Neural crest cell (in vitro differentiated cells): ENCODE results near the gene KRT81. TPM values are rescaled to one million over a fixed set of nuclear protein-coding genes. Genes with fewer than 3 reads are reported as not detected.

Source experiments
- DNase-seq: peaks from one replicate; pipeline ENCODE4 v3.0.0; 2021; ENCODE audit warnings: low read depth, mixed read lengths, low spot score
- H3K27ac Mint-ChIP-seq: one replicate; pipeline ENCODE4 v1.8.0; 2021; ENCODE audit warnings: mild to moderate bottlenecking, mixed read lengths; ENCODE audit not compliant: unreplicated experiment
- H3K27me3 Mint-ChIP-seq: 2 replicates; pipeline ENCODE4 v1.8.0; 2021; ENCODE audit warnings: low read depth, mild to moderate bottlenecking, mixed read lengths
- H3K36me3 Mint-ChIP-seq: 2 replicates; pipeline ENCODE4 v1.8.0; 2021; ENCODE audit warnings: low read depth, mild to moderate bottlenecking, mixed read lengths
- H3K4me1 Mint-ChIP-seq: 2 replicates; pipeline ENCODE4 v1.8.0; 2021; ENCODE audit warnings: mixed read lengths
- H3K4me3 Mint-ChIP-seq: one replicate; pipeline ENCODE4 v1.8.0; 2021; ENCODE audit warnings: mild to moderate bottlenecking, mixed read lengths
- H3K9me3 Mint-ChIP-seq: 2 replicates; pipeline ENCODE4 v1.8.0; 2021; ENCODE audit warnings: mixed read lengths
- total RNA-seq: library from RNA; stranded (reverse); gene quantifications from 2 replicates; pipeline ENCODE4 v1.2.1, GENCODE V29; 2021
- TF ChIP-seq, protein P1 (sequence below): fragments of 200-600 bp; sonication (generic); conservative IDR thresholded peaks from 2 replicates; pipeline ENCODE4 v1.5.0; 2021; ENCODE audit warnings: antibody characterized with exemption, mild to moderate bottlenecking

KRT81 gene
- total RNA-seq, 1 donor from 2014 or later, result not detected

DNA sequence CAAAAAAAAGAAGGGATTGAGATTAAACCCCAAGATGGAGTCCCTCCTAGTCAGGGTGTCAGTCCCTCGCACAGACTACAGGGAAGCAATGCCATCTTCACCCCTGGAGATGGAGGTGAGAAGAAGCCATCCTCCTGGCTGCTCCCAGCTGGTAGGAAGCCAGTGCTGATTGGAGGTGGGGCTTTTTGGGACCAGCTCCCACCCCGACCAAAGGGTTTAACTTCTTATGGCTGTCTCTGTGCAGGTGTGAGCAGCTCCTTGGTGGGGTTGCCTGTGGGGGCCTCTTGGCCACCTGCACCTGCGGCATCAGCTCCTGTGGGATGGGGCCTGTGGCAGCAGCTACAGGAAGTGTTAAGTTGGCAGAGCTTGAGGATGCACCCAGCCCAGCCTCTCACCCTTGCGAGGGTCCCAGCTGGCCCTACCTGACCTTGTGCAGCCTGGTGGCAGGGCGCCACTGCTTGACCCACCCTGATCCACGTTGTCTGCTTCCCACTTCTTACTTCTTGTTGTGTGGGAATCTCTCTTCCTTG, 20.7 kb downstream of the KRT81 start:
- no peak for DNase-seq

DNA sequence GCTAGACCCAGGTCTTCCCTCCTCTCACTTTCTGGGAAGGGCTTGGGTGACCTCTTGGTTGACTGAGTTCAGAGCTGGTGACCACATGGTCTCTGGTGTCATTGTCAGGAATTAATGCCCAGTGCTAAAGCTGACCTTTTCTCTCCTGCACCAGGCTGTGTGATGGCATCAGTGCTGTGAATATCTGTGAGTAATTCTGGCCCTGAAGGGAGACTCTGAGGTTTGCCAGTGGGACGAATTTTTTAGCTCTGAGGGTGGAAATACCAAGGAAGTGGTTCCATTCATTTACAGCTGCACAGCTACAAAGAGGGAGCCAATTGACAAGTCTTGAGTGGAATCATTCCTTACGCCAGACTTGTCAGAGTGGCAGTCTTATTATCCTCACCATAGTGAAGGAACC, 23.1 kb downstream of the KRT81 start:
- Mint-ChIP-seq H3K27me3 (peaks cover 3% of the 10 kb centered on the region), H3K4me3 (no peak overlapping the region), H3K9me3 (no peaks in the 10 kb centered on the region), H3K36me3 (no peaks in the 10 kb centered on the region), H3K4me1 (peaks cover 6% of the 10 kb centered on the region), H3K27ac (no peak overlapping the region)
- no peak for DNase-seq
- TF ChIP-seq, protein P1, sequence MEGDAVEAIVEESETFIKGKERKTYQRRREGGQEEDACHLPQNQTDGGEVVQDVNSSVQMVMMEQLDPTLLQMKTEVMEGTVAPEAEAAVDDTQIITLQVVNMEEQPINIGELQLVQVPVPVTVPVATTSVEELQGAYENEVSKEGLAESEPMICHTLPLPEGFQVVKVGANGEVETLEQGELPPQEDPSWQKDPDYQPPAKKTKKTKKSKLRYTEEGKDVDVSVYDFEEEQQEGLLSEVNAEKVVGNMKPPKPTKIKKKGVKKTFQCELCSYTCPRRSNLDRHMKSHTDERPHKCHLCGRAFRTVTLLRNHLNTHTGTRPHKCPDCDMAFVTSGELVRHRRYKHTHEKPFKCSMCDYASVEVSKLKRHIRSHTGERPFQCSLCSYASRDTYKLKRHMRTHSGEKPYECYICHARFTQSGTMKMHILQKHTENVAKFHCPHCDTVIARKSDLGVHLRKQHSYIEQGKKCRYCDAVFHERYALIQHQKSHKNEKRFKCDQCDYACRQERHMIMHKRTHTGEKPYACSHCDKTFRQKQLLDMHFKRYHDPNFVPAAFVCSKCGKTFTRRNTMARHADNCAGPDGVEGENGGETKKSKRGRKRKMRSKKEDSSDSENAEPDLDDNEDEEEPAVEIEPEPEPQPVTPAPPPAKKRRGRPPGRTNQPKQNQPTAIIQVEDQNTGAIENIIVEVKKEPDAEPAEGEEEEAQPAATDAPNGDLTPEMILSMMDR, result no peak

More for the DNA sequence above, 20.7 kb downstream of the KRT81 start:
- Mint-ChIP-seq H3K9me3 (no peaks in the 10 kb centered on the region), H3K36me3 (no peaks in the 10 kb centered on the region), H3K4me1 (peaks cover 9% of the 10 kb centered on the region), H3K4me3 (no peak overlapping the region), H3K27ac (no peak overlapping the region), H3K27me3 (peaks cover 13% of the 10 kb centered on the region)
- TF ChIP-seq, protein P1, result no peak

DNA sequence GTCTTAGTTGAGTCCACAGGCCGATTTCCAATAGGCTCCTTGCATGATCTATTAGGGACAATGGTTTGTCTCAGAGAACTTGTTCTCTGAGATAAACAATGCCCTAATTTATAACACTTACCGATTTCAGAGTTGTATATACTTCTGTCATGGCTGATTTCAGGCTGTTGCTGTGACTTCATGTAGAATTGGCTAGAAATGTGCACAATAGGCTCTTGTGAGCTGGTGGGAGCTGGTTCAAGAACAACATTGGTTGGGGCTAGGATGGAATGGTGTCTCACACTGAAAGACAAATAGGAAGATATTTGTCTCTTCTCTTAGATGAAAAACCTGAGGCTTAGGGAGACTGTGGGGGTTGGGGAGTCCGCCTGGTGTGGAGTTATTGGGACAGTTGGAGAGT, 23.6 kb downstream of the KRT81 start:
- Mint-ChIP-seq H3K4me1 (peaks cover 6% of the 10 kb centered on the region), H3K36me3 (no peaks in the 10 kb centered on the region), H3K27ac (no peak overlapping the region)

DNA sequence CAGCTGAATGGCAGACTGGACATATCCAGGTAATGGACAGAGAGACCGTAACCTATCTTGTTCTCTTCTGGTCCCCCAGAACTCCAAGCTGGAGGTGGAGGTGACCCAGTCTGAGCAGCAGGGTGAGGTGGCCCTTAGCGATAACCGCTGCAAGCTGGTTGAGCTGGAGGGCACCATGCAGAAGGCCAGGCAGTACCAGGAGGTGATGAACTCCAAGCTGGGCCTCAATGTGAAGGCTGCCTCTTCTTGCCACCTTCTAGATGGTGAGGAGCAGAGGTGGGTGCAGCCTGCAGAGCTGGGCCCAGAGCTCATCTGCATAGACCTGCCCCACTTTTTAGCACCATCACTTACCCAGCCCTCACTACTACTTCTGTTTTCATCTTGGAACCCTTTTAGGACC, 24.1 kb downstream of the KRT81 start:
- TF ChIP-seq, protein P1, result no peak
- DNase-seq, result no peak
- Mint-ChIP-seq H3K4me1 (peaks cover 6% of the 10 kb centered on the region), H3K9me3 (peaks cover 4% of the 10 kb centered on the region), H3K27me3 (peaks cover 5% of the 10 kb centered on the region), H3K27ac (no peak overlapping the region), H3K4me3 (no peak overlapping the region), H3K36me3 (no peaks in the 10 kb centered on the region)

More for the DNA sequence above, 23.6 kb downstream of the KRT81 start:
- peaks cover 2% of the 10 kb centered on the region for H3K9me3 Mint-ChIP-seq
- TF ChIP-seq, protein P1, result no peak
- peaks cover 5% of the 10 kb centered on the region for H3K27me3 Mint-ChIP-seq
- DNase-seq, result no peak
- no peak overlapping the region for H3K4me3 Mint-ChIP-seq

DNA sequence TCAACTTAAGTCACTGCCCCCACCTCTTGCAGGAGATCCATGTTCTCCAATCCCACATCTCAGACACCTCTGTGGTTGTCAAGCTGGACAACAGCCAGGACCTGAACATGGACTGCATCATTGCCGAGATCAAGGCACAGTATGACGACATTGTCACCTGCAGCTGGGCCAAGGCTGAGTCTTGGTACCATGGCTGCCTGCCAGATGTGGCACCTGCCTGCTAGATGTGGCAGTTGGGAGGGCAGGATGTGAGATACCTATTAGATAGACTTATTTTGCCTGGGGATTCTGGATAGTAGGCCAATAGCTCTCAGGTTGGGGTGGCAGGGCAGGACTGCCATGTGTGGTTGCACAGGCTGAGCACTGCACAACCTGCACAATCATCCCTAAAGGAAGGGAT, 24.8 kb downstream of the KRT81 start:
- Mint-ChIP-seq H3K4me1 (peaks cover 6% of the 10 kb centered on the region), H3K4me3 (no peak overlapping the region), H3K27me3 (peaks cover 5% of the 10 kb centered on the region), H3K9me3 (peaks cover 5% of the 10 kb centered on the region), H3K27ac (no peak overlapping the region), H3K36me3 (no peaks in the 10 kb centered on the region)
- TF ChIP-seq, protein P1, result no peak
- DNase-seq, result no peak
